GM18909 (cell line): ENCODE measurements around the gene FOXL1.

Experiments used
- ATAC-seq: cut with Tn5 transposase; IDR thresholded peaks from one replicate; pipeline ENCODE4 v1.9.1; 2021; ENCODE audit warnings: mild to moderate bottlenecking; ENCODE audit not compliant: unreplicated experiment, poor library complexity

Gene FOXL1

GRCh38 chr16:86578061-86578599, at the start of gene FOXL1:
FOXL1 (plus strand) TSS chr16:86578549; CDS start chr16:86578724, 175 bp downstream.
- ATAC-seq: no peak

- no peak for ATAC-seq
Observed at GRCh38 chr16:86529160-86529559, 49.2 kb upstream of the FOXL1 start.

DNA sequence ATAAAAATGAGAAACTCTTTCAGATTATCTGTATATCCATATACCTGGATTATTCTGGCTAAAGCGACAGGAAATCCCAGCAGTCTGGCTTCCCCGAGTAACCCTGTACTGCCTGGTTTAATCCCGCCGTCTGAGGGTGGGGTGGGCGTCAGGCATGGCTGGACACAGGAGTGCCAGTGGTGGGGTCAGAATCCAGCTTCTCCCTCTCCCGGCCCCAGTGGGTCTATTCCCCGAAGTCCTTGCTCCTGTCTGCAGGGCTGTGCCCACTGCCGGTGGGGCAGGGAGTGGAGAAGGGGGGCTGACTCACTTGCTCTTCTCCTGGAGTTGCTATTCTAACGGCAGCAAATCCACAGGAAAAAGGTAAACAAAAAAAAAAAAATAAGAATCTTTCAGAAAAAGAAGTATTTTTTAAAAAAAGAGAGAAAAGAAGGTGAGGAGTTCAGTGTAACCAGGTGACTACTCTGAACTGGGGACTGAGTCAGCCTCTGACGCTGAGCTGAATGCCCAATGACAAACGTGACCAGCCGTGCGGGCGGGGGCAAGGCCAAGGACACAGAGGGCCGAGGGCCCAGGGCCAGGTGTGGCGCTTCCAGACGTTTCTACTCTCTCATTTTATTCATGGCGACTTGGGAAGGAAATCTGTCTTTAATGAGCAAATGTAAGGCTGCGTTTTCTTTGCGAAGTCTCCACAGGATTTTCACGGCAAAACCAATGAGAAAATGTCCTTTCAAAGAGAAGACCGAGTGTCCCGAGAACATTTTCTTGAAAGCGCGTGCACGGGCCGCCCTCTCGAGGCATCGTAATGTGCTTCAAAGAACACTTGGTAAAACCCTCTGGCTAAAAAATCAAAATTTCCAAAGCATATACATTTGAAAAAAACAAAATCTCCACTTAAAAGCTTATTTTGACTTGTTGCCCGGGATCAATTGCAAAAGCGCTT, 47.8 kb upstream of the FOXL1 start:
- ATAC-seq: no peak

- no peak for ATAC-seq
Observed at GRCh38 chr16:86531191-86531545, 47.2 kb upstream of the FOXL1 start.

- ATAC-seq: no peak
Observed at GRCh38 chr16:86531641-86532525, 46.5 kb upstream of the FOXL1 start.

DNA sequence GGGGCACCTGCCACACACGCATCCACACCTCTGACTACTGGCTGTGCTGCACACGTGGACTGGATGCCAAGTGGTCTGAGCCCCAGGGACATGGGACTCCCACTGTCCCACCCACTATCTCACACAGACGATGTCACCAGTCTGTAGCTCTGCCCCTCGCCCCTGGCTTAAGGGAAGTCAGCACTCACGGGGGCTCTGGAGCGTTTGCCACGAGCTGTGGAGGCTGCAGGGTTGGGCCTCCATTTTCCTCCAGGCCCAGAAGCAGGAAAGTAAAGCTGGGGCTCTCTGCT, 45.9 kb upstream of the FOXL1 start:
- ATAC-seq: no peak

GRCh38 chr16:86533076-86533475, 45.3 kb upstream of the FOXL1 start:
- ATAC-seq: no peak

DNA sequence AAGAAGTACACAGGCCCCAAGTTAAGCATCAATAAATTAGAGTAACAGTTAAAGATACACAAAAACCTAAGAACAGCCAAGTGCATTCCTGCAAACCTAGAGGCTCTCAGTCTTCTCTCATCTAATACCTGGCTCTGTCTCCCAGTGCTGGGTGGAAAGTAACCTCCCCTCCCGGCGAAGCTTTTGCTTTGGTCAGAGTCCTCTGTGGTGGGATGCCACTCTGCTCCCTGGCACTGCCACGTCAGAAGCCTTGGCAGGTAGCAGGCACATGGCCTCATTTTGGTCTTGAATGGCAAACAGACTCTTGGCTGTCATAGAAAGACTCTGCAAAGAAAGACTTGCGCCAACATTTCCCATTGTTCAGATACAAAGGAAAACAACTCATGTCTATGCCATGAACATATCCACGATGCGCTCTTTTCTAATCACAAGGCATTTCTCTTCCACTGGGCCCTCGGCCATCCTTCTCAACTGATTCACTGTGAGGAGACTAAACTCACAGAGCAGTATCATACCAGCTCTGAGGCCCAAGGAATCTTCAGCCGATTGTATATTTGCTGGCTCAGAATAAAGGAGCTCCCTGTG, 44.5 kb upstream of the FOXL1 start:
- ATAC-seq: no peak

GRCh38 chr16:86534779-86535615, 43.4 kb upstream of the FOXL1 start:
- ATAC-seq: no peak

- no peak for ATAC-seq
Observed at GRCh38 chr16:86536621-86537020, 41.7 kb upstream of the FOXL1 start.

- ATAC-seq: no peak
Observed at GRCh38 chr16:86537486-86537885, 40.9 kb upstream of the FOXL1 start.

DNA sequence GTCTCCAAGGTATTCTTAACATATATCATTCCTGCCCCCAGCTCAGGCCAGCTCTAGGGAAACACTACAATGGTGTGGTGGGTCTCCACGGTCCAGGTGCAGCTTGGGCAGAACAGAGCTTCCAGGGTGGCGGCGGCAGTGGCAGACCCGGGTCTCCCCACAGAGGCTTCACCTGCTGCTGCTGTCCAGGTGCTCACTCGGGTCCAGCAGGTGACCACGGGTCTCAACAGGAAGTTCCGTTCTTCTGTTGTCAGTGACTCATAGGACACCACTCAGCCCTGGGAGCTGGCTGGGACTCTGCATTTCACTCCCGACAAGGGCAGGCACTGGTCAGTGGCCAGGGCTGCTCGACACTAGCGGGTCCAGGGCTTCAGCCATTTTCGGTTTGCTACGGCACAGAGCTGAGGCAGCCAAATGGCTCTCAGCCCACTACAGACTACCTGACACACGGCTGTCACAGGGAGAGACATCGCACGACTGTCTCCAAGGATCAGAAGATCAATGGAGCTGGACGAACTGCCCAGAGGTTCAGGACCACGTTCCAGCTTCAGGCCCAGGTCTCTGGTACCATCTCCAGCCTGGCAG, 40.1 kb upstream of the FOXL1 start:
- ATAC-seq: no peak

GRCh38 chr16:86540894-86541293, 37.5 kb upstream of the FOXL1 start:
- no peak for ATAC-seq

GRCh38 chr16:86541560-86541959, 36.8 kb upstream of the FOXL1 start:
- ATAC-seq: no peak

- no peak for ATAC-seq
Observed at GRCh38 chr16:86542756-86543750, 35.3 kb upstream of the FOXL1 start.

- no peak for ATAC-seq
Observed at GRCh38 chr16:86545481-86545880, 32.9 kb upstream of the FOXL1 start.

- no peak for ATAC-seq
Observed at GRCh38 chr16:86545954-86546637, 32.3 kb upstream of the FOXL1 start.

- no peak for ATAC-seq
Observed at GRCh38 chr16:86546638-86547013, 31.7 kb upstream of the FOXL1 start.
